Hippocampal formation (tissue), 2 donors: ENCODE measurements around the gene C12orf76.
"Not testable (repeated sequence)": the region's sequence is repeated elsewhere in the genome, so short reads cannot be mapped to it uniquely, and the experiment has no call there.

Experiments
- DNase-seq, 2 donors: peaks; one replicate each; lab custom pipeline; 2025; lab: John Stamatoyannopoulos, UW

The C12orf76 gene

GRCh38 chr12:110048242-110049027 is at the start of gene C12orf76:
C12orf76 (minus strand) TSS chr12:110048522; CDS start chr12:110048495, 27 bp downstream.
- peak; percentile 90 to 99 for DNase-seq

GRCh38 chr12:110093631-110094311 is 45.4 kb upstream of the C12orf76 start:
- no peak for DNase-seq

- DNase-seq: no peak
Measured at GRCh38 chr12:110091136-110091711, 42.9 kb upstream of the C12orf76 start.

- DNase-seq: no peak
Measured at GRCh38 chr12:110090266-110091135, 42.2 kb upstream of the C12orf76 start.

- peak in 1 of 2 donors; percentile 56 for DNase-seq
Measured at GRCh38 chr12:110088936-110089335, 40.6 kb upstream of the C12orf76 start.

GRCh38 chr12:110088216-110088615 is 39.9 kb upstream of the C12orf76 start:
- not testable (repeated sequence) for DNase-seq

- DNase-seq: no peak
Measured at GRCh38 chr12:110084314-110085015, 36.1 kb upstream of the C12orf76 start.

GRCh38 chr12:110080410-110080809 is 32.1 kb upstream of the C12orf76 start:
- no peak for DNase-seq

GRCh38 chr12:110079477-110080400 is 31.4 kb upstream of the C12orf76 start:
- DNase-seq: peak; percentile 89 to 94

GRCh38 chr12:110077800-110078199 is 29.5 kb upstream of the C12orf76 start:
- no peak for DNase-seq

- no peak for DNase-seq
Measured at GRCh38 chr12:110075880-110076279, 27.6 kb upstream of the C12orf76 start.

- DNase-seq: peak in 1 of 2 donors; percentile 59
Measured at GRCh38 chr12:110074089-110074488, 25.8 kb upstream of the C12orf76 start.

- peak; percentile 94 to 97 for DNase-seq
Measured at GRCh38 chr12:110073049-110073831, 24.9 kb upstream of the C12orf76 start.

- DNase-seq: not testable (repeated sequence)
Measured at GRCh38 chr12:110072636-110073035, 24.3 kb upstream of the C12orf76 start.

GRCh38 chr12:110071967-110072366 is 23.6 kb upstream of the C12orf76 start:
- no peak for DNase-seq

- no peak for DNase-seq
Measured at GRCh38 chr12:110071504-110071903, 23.2 kb upstream of the C12orf76 start.

- no peak for DNase-seq
Measured at GRCh38 chr12:110068654-110069053, 20.3 kb upstream of the C12orf76 start.

- DNase-seq: not testable (repeated sequence)
Measured at GRCh38 chr12:110068115-110068514, 19.8 kb upstream of the C12orf76 start.

GRCh38 chr12:110067531-110067930 is 19.2 kb upstream of the C12orf76 start:
- no peak for DNase-seq
